Liver (tissue), 9 donors: Measurements from ENCODE around the gene IL32. TPM values are rescaled to one million over a fixed set of nuclear protein-coding genes. Genes with fewer than 3 reads are reported as not detected.

Experiments used
- DNase-seq: peaks from one replicate; pipeline ENCODE4 v3.0.0-alpha.2; 2017; ENCODE audit warnings: low spot score
- H3K27ac ChIP-seq, 2 donors: one replicate each; pipeline ENCODE4 v1.7.0; 2013; ENCODE audit warnings: inconsistent platforms in 2 of 2, low read length in 2 of 2, control low read depth in 1 of 2, low read depth in 1 of 2, mild to moderate bottlenecking in 1 of 2
- H3K27me3 ChIP-seq, 4 donors: one replicate each; pipeline versions ENCODE4 v1.6.1 to v1.7.0; 2013; ENCODE audit warnings: low read length in 3 of 4, inconsistent platforms in 1 of 4, mild to moderate bottlenecking in 1 of 4, moderate library complexity in 1 of 4; ENCODE audit not compliant: control insufficient read depth in 4 of 4, insufficient read depth in 4 of 4
- H3K36me3 ChIP-seq, 4 donors: one replicate each; pipeline versions ENCODE4 v1.6.1 to v1.7.0; 2013; ENCODE audit warnings: low read length in 3 of 4, mild to moderate bottlenecking in 3 of 4, low read depth in 1 of 4, moderate library complexity in 1 of 4; ENCODE audit not compliant: control insufficient read depth in 4 of 4, insufficient read depth in 3 of 4
- H3K4me1 ChIP-seq, 4 donors: one replicate each; pipeline versions ENCODE4 v1.6.1 to v1.7.0; 2013; ENCODE audit warnings: low read length in 3 of 4, mild to moderate bottlenecking in 3 of 4, moderate library complexity in 1 of 4; ENCODE audit not compliant: control insufficient read depth in 4 of 4, insufficient read depth in 4 of 4
- H3K4me3 ChIP-seq, 3 donors: one replicate each; pipeline versions ENCODE4 v1.6.1 to v1.7.0; 2013; ENCODE audit warnings: low read length in 3 of 3, control low read depth in 1 of 3, low read depth in 1 of 3, mild to moderate bottlenecking in 1 of 3
- H3K9ac ChIP-seq, 2 donors: one replicate each; pipeline ENCODE4 v1.7.0; 2013; ENCODE audit warnings: low read length in 2 of 2, mild to moderate bottlenecking in 2 of 2, moderate library complexity in 2 of 2, control low read depth in 1 of 2, low read depth in 1 of 2
- H3K9me3 ChIP-seq, 4 donors: one replicate each; pipeline versions ENCODE4 v1.6.1 to v1.7.0; 2013; ENCODE audit warnings: low read length in 3 of 4; ENCODE audit not compliant: control insufficient read depth in 4 of 4
- ATF3 ChIP-seq: IDR thresholded peaks from 2 replicates; pipeline ENCODE4 v1.6.1; 2016; ENCODE audit warnings: antibody characterized with exemption
- EGR1 ChIP-seq, 2 donors: IDR thresholded peaks; 2 replicates each; pipeline ENCODE4 v1.6.1; 2016 to 2018; ENCODE audit warnings: antibody characterized with exemption in 2 of 2, low read depth in 2 of 2
- FOXA1 ChIP-seq: IDR thresholded peaks from 2 replicates; pipeline ENCODE4 v1.6.1; 2016; ENCODE audit warnings: antibody characterized with exemption
- FOXA2 ChIP-seq: IDR thresholded peaks from 2 replicates; pipeline ENCODE4 v1.6.1; 2016; ENCODE audit warnings: antibody characterized with exemption
- GABPA ChIP-seq, 2 donors: IDR thresholded peaks in 1 of 2; conservative IDR thresholded peaks in 1 of 2; 2 replicates each; pipeline ENCODE4 v1.6.1; 2016; ENCODE audit warnings: antibody characterized with exemption in 2 of 2, mild to moderate bottlenecking in 1 of 2, moderate library complexity in 1 of 2
- HNF4A ChIP-seq, 2 donors: conservative IDR thresholded peaks; 2 replicates each; pipeline ENCODE4 v1.6.1; 2016; ENCODE audit warnings: antibody characterized with exemption in 2 of 2, mild to moderate bottlenecking in 2 of 2
- JUND ChIP-seq, 2 donors: IDR thresholded peaks; 2 replicates each; pipeline ENCODE4 v1.6.1; 2016; ENCODE audit warnings: antibody characterized with exemption in 2 of 2
- MAX ChIP-seq: IDR thresholded peaks from 2 replicates; pipeline ENCODE4 v1.6.1; 2016; ENCODE audit warnings: antibody characterized with exemption
- NR2F2 ChIP-seq: IDR thresholded peaks from 2 replicates; pipeline ENCODE4 v1.6.1; 2016; ENCODE audit warnings: antibody characterized with exemption
- RAD21 ChIP-seq, 2 donors: IDR thresholded peaks; 2 replicates each; pipeline ENCODE4 v1.6.1; 2016; ENCODE audit warnings: antibody characterized with exemption in 2 of 2, mild to moderate bottlenecking in 2 of 2
- RXRA ChIP-seq, 2 donors: IDR thresholded peaks; 2 replicates each; pipeline ENCODE4 v1.6.1; 2017 to 2018; ENCODE audit warnings: antibody characterized with exemption in 2 of 2, mild to moderate bottlenecking in 1 of 2
- SP1 ChIP-seq: IDR thresholded peaks from 2 replicates; pipeline ENCODE4 v1.6.1; 2018; ENCODE audit warnings: antibody characterized with exemption, mild to moderate bottlenecking
- TAF1 ChIP-seq: conservative IDR thresholded peaks from 2 replicates; pipeline ENCODE4 v1.6.1; 2016; ENCODE audit warnings: antibody characterized with exemption, mild to moderate bottlenecking
- YY1 ChIP-seq: IDR thresholded peaks from 2 replicates; pipeline ENCODE4 v1.6.1; 2016; ENCODE audit warnings: antibody characterized with exemption, mild to moderate bottlenecking
- WGBS: extraction: QIAGEN DNeasy Blood & Tissue Kit; methylation state at CpG from one replicate; pipeline ENCODE4 v1.1.7; 2013; 5-methylcytosine and 5-hydroxymethylcytosine counted together
- polyA plus RNA-seq, 2 donors: library from polyadenylated mRNA; stranded (reverse) in 1 of 2; unstranded in 1 of 2; fragments of 200-250 nt in 1 of 2; fragments of >200 nt in 1 of 2; fragmentation: Nextera tagmentation in 1 of 2; extraction: Ambion mirVana in 1 of 2; gene quantifications; one replicate each; pipeline versions ENCODE4 v1.2.1 to v1.2.3, GENCODE V29; 2013 to 2015
- total RNA-seq, 2 donors: library from RNA; depleted of rRNA; stranded (reverse); fragments of >200 nt; gene quantifications; one replicate each; pipeline ENCODE4 v1.2.3, GENCODE V29; 2014
- TF ChIP-seq, protein P1 (sequence below): IDR thresholded peaks from 2 replicates; pipeline ENCODE4 v1.6.1; 2016; ENCODE audit warnings: antibody characterized with exemption, mild to moderate bottlenecking
- TF ChIP-seq, protein P2 (sequence below): fragments of 150-350 bp; IDR thresholded peaks from 2 replicates; pipeline ENCODE4 v1.5.1; 2017; ENCODE audit warnings: improper control_type of control experiment, low read depth, low read length; ENCODE audit not compliant: missing input control
- donor health status: healthy.
- donor health status: healthy.
- donor health status: healthy.
- donor health status: healthy.
- donor health status: healthy.

Gene IL32
- total and polyA plus RNA-seq, 4 donors: 8.6 to 328 (median 196) TPM

GRCh38 chr16:3096362-3096761, 30.9 kb downstream of the IL32 start (continued):
- TF ChIP-seq, protein P1, sequence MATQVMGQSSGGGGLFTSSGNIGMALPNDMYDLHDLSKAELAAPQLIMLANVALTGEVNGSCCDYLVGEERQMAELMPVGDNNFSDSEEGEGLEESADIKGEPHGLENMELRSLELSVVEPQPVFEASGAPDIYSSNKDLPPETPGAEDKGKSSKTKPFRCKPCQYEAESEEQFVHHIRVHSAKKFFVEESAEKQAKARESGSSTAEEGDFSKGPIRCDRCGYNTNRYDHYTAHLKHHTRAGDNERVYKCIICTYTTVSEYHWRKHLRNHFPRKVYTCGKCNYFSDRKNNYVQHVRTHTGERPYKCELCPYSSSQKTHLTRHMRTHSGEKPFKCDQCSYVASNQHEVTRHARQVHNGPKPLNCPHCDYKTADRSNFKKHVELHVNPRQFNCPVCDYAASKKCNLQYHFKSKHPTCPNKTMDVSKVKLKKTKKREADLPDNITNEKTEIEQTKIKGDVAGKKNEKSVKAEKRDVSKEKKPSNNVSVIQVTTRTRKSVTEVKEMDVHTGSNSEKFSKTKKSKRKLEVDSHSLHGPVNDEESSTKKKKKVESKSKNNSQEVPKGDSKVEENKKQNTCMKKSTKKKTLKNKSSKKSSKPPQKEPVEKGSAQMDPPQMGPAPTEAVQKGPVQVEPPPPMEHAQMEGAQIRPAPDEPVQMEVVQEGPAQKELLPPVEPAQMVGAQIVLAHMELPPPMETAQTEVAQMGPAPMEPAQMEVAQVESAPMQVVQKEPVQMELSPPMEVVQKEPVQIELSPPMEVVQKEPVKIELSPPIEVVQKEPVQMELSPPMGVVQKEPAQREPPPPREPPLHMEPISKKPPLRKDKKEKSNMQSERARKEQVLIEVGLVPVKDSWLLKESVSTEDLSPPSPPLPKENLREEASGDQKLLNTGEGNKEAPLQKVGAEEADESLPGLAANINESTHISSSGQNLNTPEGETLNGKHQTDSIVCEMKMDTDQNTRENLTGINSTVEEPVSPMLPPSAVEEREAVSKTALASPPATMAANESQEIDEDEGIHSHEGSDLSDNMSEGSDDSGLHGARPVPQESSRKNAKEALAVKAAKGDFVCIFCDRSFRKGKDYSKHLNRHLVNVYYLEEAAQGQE: no peak
- TF ChIP-seq MAX (no peak), FOXA1 (no peak)

GRCh38 chr16:3097266-3097665, 31.8 kb downstream of the IL32 start:
- no peak overlapping the region for H3K4me3 ChIP-seq
- no peak overlapping the region for H3K9ac ChIP-seq
- no peaks in the 10 kb centered on the region for H3K9me3 ChIP-seq
- H3K27me3 ChIP-seq: no peaks in the 10 kb centered on the region
- no peaks in the 10 kb centered on the region for H3K36me3 ChIP-seq
- peaks cover 0 to 16% (median 7%) of the 10 kb centered on the region in 4 donors for H3K4me1 ChIP-seq
- no peak for DNase-seq
- TF ChIP-seq JUND (IDR thresholded peaks at IDR 0.05): no peak
- TF ChIP-seq FOXA2: no peak
- TF ChIP-seq MAX: no peak
- TF ChIP-seq EGR1 (IDR thresholded peaks at IDR 0.05; ENCODE audit: low read depth in 2 of 2): no peak
- TF ChIP-seq NR2F2: no peak
- no peak for TF ChIP-seq SP1
- TF ChIP-seq RAD21 (IDR thresholded peaks at IDR 0.05): no peak
- no peak for TF ChIP-seq ATF3
- TF ChIP-seq GABPA (IDR thresholded peaks at IDR 0.05 in 1 of 2, conservative IDR thresholded peaks at IDR 0.05 in 1 of 2): no peak
- no peak for TF ChIP-seq YY1
- no peak for TF ChIP-seq HNF4A (conservative IDR thresholded peaks at IDR 0.05)
- TF ChIP-seq RXRA (IDR thresholded peaks at IDR 0.05): no peak
- TF ChIP-seq TAF1: no peak
- TF ChIP-seq, protein P2, sequence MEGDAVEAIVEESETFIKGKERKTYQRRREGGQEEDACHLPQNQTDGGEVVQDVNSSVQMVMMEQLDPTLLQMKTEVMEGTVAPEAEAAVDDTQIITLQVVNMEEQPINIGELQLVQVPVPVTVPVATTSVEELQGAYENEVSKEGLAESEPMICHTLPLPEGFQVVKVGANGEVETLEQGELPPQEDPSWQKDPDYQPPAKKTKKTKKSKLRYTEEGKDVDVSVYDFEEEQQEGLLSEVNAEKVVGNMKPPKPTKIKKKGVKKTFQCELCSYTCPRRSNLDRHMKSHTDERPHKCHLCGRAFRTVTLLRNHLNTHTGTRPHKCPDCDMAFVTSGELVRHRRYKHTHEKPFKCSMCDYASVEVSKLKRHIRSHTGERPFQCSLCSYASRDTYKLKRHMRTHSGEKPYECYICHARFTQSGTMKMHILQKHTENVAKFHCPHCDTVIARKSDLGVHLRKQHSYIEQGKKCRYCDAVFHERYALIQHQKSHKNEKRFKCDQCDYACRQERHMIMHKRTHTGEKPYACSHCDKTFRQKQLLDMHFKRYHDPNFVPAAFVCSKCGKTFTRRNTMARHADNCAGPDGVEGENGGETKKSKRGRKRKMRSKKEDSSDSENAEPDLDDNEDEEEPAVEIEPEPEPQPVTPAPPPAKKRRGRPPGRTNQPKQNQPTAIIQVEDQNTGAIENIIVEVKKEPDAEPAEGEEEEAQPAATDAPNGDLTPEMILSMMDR: no peak
- WGBS: 61% methylated on average over 8 of the region's 8 CpGs
- H3K27ac ChIP-seq: no peak overlapping the region
